ENCODE data around the gene CRY2.

The CRY2 gene

DNA sequence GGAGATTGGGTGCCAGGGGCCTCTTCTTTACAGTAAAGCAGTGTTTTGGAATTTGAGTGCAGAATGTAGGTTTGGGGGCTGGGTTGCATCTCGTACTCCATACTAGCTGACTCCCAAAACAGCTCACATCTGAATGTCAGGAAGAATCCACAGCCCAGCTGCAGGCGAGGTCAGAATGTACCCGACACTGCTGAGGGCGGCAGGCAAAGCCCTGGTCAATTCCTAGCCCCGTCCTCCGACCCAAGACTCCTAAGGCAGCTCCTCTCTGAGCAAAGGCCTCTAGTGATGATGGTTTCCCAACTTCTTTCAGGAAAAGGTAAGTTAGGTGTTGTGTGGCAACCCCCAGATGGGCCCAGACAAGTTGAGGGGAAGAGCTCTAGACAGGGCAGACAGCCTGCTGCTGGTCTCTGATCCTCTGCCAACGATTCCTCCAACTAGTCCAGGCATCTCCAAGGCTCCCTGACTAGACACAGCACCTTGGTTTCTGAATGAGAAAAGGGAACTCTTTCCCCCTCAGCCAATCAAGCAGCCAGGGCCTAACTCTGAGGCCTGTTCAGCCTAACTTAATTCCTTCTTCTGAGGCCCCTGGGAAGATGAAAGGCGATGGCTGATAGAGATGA is 83.8 kb downstream of the CRY2 start:
- in situ Hi-C loops (cut with MboI; ENCODE audit: low sequenced_read_pairs, unreplicated experiment): no loop called here
- TF ChIP-seq CTCF (IDR thresholded peaks at IDR 0.05; ENCODE audit: borderline replicate concordance, control extremely low read depth, extremely low read depth, insufficient read depth, missing control alignments): no peak
- DNase-seq (ENCODE audit: low spot score): peak; percentile 23

- peak; percentile 17 for DNase-seq (ENCODE audit: low spot score)
- in situ Hi-C loops (cut with MboI; ENCODE audit: low sequenced_read_pairs, unreplicated experiment): no loop called here
- no peak for TF ChIP-seq CTCF (IDR thresholded peaks at IDR 0.05; ENCODE audit: borderline replicate concordance, control extremely low read depth, extremely low read depth, insufficient read depth, missing control alignments)
Observed at GRCh38 chr11:45931739-45932138, 84.5 kb downstream of the CRY2 start.

DNA sequence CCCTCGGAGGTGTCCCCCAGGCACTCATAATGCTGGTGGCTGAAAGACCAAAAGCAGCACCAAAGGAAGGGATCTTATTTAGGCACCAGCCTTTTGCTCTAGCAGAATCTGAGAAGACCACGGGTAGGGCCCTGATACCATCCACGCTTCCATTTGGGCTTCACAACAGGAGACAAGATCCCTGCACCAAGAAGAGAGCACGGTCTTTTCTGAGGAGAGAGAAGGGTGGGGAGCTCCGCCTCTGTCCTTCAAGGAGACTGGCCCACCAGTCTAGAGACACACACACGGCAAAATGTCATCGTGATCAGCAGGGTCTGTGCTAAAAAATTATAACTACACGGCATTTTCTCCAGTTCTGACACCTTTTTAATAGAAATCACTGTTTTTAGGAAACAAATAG is 84.9 kb downstream of the CRY2 start:
- DNase-seq (ENCODE audit: low spot score): no peak
- no peak for TF ChIP-seq CTCF (IDR thresholded peaks at IDR 0.05; ENCODE audit: borderline replicate concordance, control extremely low read depth, extremely low read depth, insufficient read depth, missing control alignments)
- in situ Hi-C loops (cut with MboI; ENCODE audit: low sequenced_read_pairs, unreplicated experiment): no loop called here

Data from GM13976 (cell line).